Small intestine (tissue), 7 donors: ENCODE measurements around the gene PCDH15. TPM values are rescaled to one million over a fixed set of nuclear protein-coding genes. Genes with fewer than 3 reads are reported as not detected.

ENCODE experiments used
- DNase-seq, 2 donors: peaks; one replicate each; pipeline versions ENCODE4 v3.0.0 to v3.0.0-alpha.2; 2013
- FAIRE-seq: peaks from 2 replicates; lab custom pipeline; 2012; peaks lifted over from hg19 to GRCh38; lab: Jason Lieb, UNC
- H3K27ac ChIP-seq, 3 donors: one replicate each; pipeline ENCODE4 v1.5.1; 2013; ENCODE audit warnings: low read length in 2 of 3, mild to moderate bottlenecking in 2 of 3, control low read depth in 1 of 3, inconsistent platforms in 1 of 3, low read depth in 1 of 3, moderate library complexity in 1 of 3
- H3K27me3 ChIP-seq, 3 donors: one replicate each; pipeline ENCODE4 v1.6.1; 2013; ENCODE audit warnings: low read length in 3 of 3, inconsistent platforms in 1 of 3; ENCODE audit not compliant: control insufficient read depth in 3 of 3, insufficient read depth in 3 of 3
- H3K36me3 ChIP-seq, 3 donors: one replicate each; pipeline ENCODE4 v1.6.1; 2013; ENCODE audit warnings: low read length in 3 of 3, inconsistent platforms in 1 of 3, low read depth in 1 of 3, mild to moderate bottlenecking in 1 of 3, moderate library complexity in 1 of 3; ENCODE audit not compliant: control insufficient read depth in 3 of 3, insufficient read depth in 2 of 3
- H3K4me1 ChIP-seq, 3 donors: one replicate each; pipeline ENCODE4 v1.6.1; 2013; ENCODE audit warnings: low read length in 2 of 3, inconsistent platforms in 1 of 3, low read depth in 1 of 3, mild to moderate bottlenecking in 1 of 3, moderate library complexity in 1 of 3; ENCODE audit not compliant: control insufficient read depth in 3 of 3, insufficient read depth in 2 of 3
- H3K4me3 ChIP-seq, 3 donors: one replicate each; pipeline ENCODE4 v1.5.1; 2013; ENCODE audit warnings: low read length in 3 of 3, control low read depth in 1 of 3, inconsistent platforms in 1 of 3, low read depth in 1 of 3, mild to moderate bottlenecking in 1 of 3, moderate library complexity in 1 of 3
- H3K9me3 ChIP-seq, 2 donors: one replicate each; pipeline ENCODE4 v1.6.1; 2013; ENCODE audit warnings: low read depth in 1 of 2, low read length in 1 of 2; ENCODE audit not compliant: control insufficient read depth in 2 of 2, insufficient read depth in 1 of 2
- WGBS, 3 donors: extraction: QIAGEN DNeasy Blood & Tissue Kit; methylation state at CpG; one replicate each; pipeline ENCODE4 v1.1.7; 2013; 5-methylcytosine and 5-hydroxymethylcytosine counted together
- polyA plus RNA-seq, 4 donors: library from polyadenylated mRNA; stranded (reverse) in 3 of 4; unstranded in 1 of 4; fragments of 200-250 nt in 3 of 4; fragments of 120-200 nt in 1 of 4; gene quantifications; one replicate each; pipeline versions ENCODE4 v1.2.1 to v1.2.3, GENCODE V29; 2013
- donor health status: healthy with polysubstance abuse.
- donor health status: control.
- donor health status: control.
- donor health status: Bipolar disorder and iron deficiency.
- donor health status: healthy.

The PCDH15 gene
- polyA plus RNA-seq, 4 donors, result 0.12 to 0.21 TPM; not detected in 2

DNA sequence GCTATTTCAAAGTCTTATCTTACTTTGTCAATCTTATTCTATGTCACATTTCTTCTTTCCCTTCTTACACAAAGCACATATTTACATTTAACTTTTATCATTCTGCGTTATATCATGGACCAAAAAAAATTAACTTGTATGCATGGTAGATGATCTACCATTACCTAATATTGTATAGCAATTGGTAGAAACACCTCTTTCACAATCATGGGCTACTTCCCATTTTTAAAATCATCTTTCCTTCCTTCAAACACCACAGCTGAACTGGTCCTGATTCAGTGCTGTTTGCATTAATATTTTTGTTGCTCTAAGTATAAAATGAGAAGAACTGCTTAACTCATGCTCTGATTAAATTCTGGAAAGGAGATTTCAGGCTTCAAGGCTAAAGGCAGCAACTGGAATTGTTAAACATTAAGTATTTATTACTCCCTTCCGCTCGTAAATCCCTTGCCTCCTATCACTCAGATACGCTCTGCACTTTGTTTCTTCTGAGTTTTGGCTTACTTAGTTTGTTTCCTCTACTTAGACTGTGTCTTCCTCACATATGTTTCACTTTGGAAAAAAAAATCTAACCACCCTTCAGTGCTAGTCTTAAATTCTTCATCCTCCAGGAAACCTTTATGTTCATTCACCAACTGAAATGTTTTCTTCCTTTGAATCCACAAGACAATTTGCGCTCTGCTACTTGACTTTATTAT is 901.4 kb downstream of the PCDH15 start:
- no peak overlapping the region for H3K27ac ChIP-seq
- peaks cover 0 to 2% (median 0%) of the 10 kb centered on the region in 3 donors for H3K4me1 ChIP-seq
- H3K36me3 ChIP-seq, result no peaks in the 10 kb centered on the region
- WGBS, 3 donors, result 10 to 47% (median 45%) methylated on average over 5 of the region's 5 CpGs
- H3K9me3 ChIP-seq, result no peaks in the 10 kb centered on the region
- H3K4me3 ChIP-seq, result no peak overlapping the region
- no peak for FAIRE-seq
- peak; percentile 50 to 54 for DNase-seq
- no peaks in the 10 kb centered on the region for H3K27me3 ChIP-seq

DNA sequence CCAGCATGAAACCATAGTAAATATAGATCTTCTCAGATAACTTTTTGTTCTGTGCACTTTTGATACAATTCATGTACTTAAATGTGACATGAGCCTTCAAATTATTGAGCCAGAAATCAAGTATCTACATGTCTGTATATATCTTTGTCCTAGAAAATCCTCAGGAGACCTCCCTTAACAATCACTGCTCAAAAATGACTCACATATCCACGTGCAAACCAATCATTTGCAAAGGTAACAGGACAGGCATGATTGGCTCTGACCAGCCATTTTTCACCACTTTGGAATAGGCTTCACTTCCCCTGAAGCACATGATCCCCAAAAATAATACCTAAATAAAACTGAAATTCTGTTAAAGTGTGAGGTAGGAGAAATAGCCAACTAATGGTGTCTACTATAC is 902.5 kb downstream of the PCDH15 start:
- no peak for FAIRE-seq
- no peaks in the 10 kb centered on the region for H3K36me3 ChIP-seq
- no peak overlapping the region for H3K4me3 ChIP-seq
- peaks cover 0 to 2% (median 0%) of the 10 kb centered on the region in 3 donors for H3K4me1 ChIP-seq
- 11 to 39% (median 29%) methylated on average over 1 of the region's 1 CpG for WGBS, 3 donors
- DNase-seq, result no peak
- no peak overlapping the region for H3K27ac ChIP-seq
- no peaks in the 10 kb centered on the region for H3K27me3 ChIP-seq
- no peaks in the 10 kb centered on the region for H3K9me3 ChIP-seq

DNA sequence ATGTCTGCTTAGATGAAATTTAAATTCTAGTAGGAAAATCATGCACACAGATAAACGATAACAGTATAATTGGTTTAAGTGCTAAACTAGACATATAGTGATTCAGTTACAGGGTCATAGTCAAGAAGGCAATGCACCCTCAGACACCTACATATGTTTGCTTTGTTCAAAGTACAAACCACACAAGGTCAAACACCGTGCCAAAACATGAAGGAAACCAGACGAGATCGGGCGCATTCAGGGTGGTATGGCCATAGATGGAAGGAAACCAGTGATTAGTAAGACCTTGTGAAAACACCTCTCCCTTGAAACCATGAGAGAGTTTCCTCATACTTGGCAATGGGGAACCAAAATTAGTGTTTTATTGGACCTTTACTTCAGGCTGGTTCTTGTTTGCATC is 906.9 kb downstream of the PCDH15 start:
- no peak overlapping the region for H3K4me3 ChIP-seq
- DNase-seq (peak in 1 of 2 donors; percentile 28), FAIRE-seq (no peak)
- H3K4me1 ChIP-seq, result no peaks in the 10 kb centered on the region
- H3K36me3 ChIP-seq, result no peaks in the 10 kb centered on the region
- no peaks in the 10 kb centered on the region for H3K9me3 ChIP-seq
- H3K27ac ChIP-seq, result no peak overlapping the region
- no peaks in the 10 kb centered on the region for H3K27me3 ChIP-seq
- WGBS, 3 donors, result 20 to 39% (median 33%) methylated on average over 5 of the region's 5 CpGs

DNA sequence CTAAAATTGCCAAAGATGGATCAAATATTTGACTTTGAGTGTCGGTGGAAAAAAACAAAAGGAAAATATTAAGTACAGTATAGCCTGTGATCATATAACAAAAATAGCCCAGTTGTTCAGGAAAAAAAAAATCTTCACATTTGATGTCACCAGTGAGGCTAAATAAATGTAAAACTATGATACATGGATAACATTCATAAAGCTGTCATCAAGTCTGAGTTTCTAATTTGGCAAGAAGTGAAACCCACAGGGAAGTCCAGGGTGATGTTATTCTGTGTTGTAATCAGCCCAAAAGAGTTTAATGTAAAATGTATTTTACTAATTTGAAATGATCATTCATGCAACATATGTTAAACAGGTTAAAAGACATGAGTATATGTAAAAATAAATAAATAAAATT is 908.0 kb downstream of the PCDH15 start:
- FAIRE-seq (no peak), DNase-seq (no peak)
- Histone ChIP-seq H3K27me3 (no peaks in the 10 kb centered on the region), H3K4me1 (no peaks in the 10 kb centered on the region), H3K36me3 (no peaks in the 10 kb centered on the region), H3K9me3 (no peaks in the 10 kb centered on the region), H3K27ac (no peak overlapping the region), H3K4me3 (no peak overlapping the region)
- WGBS, 3 donors, result 92 to 100% (median 93%) methylated on average over 1 of the region's 1 CpG

DNA sequence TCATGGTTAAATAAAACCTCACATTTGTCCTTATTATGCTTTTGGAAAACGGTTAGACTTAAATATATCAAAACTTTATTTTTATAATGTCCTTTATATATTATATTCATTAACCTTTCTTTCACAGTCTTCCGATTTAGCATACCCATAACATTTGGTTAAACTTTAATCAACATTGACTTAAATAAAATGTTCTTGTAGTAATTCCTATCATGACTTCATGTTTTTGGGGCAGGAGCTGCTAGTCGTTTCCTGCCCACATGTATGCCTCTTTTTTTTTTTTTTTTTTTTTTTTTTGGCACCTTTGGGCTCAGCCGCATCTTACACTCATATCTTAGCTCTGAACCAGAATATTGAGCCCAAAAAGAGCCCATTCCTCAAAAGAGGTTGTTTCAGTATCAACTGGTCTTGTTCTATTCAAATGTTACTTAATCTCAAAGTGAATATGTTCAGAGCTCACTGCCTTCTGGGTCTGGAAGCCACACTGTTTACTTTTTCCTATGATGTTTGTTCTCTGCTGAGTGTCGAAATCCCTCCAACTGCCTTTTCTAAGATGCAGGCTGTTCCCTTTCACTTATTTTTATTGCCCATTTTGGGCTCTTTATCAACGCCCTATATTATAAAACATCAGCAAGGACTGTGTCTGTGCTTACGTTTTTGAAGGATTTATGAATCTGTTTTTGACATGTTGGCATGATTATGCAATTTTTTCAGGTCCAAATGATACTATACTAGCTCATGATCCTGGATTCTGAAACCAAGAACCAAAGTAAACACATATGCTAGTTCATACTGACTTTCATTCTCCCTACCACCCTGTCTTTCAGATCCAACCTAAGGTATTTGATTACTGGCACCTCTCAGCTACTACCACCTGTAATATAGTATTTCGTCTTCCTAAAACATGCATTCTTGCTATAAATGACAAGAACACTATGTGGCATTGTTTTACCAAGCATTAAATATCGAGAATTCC is 914.4 kb downstream of the PCDH15 start:
- no peak for FAIRE-seq
- peak in 1 of 2 donors; percentile 37 for DNase-seq
- no peak overlapping the region for H3K4me3 ChIP-seq

DNA sequence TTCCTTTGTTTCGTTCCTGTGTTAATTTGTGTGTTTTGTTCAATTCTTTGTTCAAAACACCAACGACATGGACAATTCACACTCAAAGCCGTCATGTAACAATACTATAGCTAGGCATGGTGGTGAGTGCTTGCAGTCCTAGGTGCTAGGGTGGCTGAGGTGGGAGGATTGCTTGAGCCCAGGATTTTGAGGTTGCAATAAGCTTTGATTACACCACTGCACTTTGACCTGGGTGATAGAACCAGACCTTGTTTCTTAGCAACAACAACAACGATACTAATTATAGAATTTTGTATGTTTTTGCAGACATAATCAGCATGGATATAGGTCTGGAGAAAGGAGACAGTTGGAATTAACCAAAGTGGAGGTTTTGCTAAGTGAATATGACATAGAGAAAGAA is 936.2 kb downstream of the PCDH15 start:
- no peaks in the 10 kb centered on the region for H3K27me3 ChIP-seq
- WGBS, 3 donors, result 45 to 75% (median 48%) methylated on average over 4 of the region's 4 CpGs
- H3K27ac ChIP-seq, result no peak overlapping the region
- no peaks in the 10 kb centered on the region for H3K9me3 ChIP-seq
- DNase-seq, result peak; percentile 51 to 54
- FAIRE-seq, result no peak
- H3K4me1 ChIP-seq, result peaks cover 0 to 2% (median 0%) of the 10 kb centered on the region in 3 donors
- no peak overlapping the region for H3K4me3 ChIP-seq
- no peaks in the 10 kb centered on the region for H3K36me3 ChIP-seq

More for the DNA sequence above, 914.4 kb downstream of the PCDH15 start:
- Histone ChIP-seq H3K27ac (no peak overlapping the region), H3K4me1 (peaks cover 0 to 7% (median 0%) of the 10 kb centered on the region in 3 donors), H3K36me3 (no peaks in the 10 kb centered on the region), H3K27me3 (no peaks in the 10 kb centered on the region), H3K9me3 (no peaks in the 10 kb centered on the region)
- WGBS, 3 donors, result 34 to 50% (median 36%) methylated on average over 9 of the region's 9 CpGs

DNA sequence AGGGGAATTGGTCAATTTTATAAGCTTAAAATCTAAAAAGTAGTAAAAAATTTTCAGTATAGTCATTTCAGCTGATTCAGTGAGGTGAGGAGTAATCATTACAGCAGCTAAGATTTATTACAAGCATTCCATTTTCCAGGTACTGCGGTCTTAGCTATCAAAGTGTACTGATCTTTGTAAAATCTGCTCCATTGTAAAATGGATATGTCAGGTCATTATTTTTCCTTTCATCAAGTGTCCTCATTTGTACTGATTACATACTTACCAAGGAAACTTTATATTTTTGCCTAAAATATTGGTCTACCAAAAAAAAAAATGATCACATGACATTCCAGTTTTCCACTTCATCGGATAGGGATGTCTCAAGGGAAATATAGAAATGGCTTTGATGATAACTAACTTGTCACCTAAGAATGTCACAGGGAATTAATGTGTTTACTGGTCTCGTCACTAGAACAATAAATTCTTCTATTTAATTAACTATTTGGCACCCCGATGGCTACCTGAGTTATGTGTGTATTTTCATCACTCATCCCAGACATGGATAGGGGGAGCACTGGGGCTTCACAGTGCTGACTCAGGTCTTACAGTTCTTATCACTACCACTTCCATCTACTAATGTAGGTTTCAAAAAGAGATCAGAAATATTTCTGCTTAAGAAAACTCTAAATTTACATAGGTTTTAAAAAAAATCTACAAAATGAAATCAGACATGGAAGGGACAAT is 948.4 kb downstream of the PCDH15 start:
- no peak for DNase-seq
- 50 to 67% (median 58%) methylated on average over 4 of the region's 4 CpGs for WGBS, 3 donors
- Histone ChIP-seq H3K36me3 (no peaks in the 10 kb centered on the region), H3K4me3 (no peak overlapping the region), H3K27me3 (no peaks in the 10 kb centered on the region), H3K9me3 (no peaks in the 10 kb centered on the region), H3K27ac (no peak overlapping the region), H3K4me1 (no peaks in the 10 kb centered on the region)
- no peak for FAIRE-seq

DNA sequence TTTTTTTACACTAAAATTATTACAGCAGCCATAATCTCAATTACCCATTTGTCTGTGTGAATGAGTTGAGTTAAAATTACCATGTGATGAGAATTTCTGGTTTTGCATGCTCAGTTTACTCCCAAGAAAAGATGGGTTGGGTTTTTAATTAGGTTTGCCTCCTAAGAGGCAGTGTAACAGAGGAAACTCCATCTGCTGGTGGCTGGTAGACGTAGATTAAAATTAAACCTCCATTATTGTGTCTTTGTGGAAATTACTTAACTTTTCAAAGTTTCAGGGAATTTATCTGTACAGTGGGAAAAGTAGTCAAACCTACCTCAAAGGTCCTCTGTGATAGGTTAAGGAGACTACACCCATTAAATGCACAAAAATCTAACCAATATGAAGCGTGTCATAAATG is 954.2 kb downstream of the PCDH15 start:
- no peak for FAIRE-seq
- Histone ChIP-seq H3K27me3 (no peaks in the 10 kb centered on the region), H3K27ac (no peak overlapping the region), H3K9me3 (no peaks in the 10 kb centered on the region), H3K4me1 (no peaks in the 10 kb centered on the region), H3K36me3 (no peaks in the 10 kb centered on the region), H3K4me3 (no peak overlapping the region)
- WGBS, 3 donors, result 65 to 73% (median 72%) methylated on average over 2 of the region's 2 CpGs
- no peak for DNase-seq
